OCI-M2 (cell line): ENCODE results near the gene PHTF2.

ENCODE experiments used
- DNase-seq: peaks from one replicate; lab custom pipeline; 2025; ENCODE audit not compliant: unreplicated experiment; lab: John Stamatoyannopoulos, UW

The PHTF2 gene

GRCh38 chr7:77918676-77919075, 120.1 kb downstream of the PHTF2 start:
- no peak for DNase-seq

DNA sequence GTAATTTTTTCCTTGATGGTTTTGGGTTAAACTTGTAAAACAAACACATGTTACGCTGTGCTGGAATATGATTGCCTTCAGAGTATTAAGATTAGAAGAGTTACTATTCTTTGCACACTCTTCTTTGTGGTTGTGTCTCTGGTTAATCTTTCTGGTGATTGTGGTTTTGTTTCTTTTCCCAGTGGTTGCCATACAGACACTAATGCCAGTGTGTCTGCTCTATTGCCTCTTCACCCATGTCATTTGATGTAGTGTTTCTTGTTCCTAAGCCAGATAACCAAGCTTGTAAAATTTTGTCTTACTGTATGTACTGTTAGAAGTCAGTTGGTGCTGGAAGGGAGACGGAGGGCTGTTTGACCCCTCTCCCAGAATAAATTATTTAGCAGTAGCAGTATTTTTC, 124.8 kb downstream of the PHTF2 start:
- no peak for DNase-seq

- DNase-seq: no peak
These were observed 131.9 kb downstream of the PHTF2 start for GRCh38 chr7:77930496-77930895.

GRCh38 chr7:77931841-77932240, 133.3 kb downstream of the PHTF2 start:
- no peak for DNase-seq

GRCh38 chr7:77933394-77933793, 134.8 kb downstream of the PHTF2 start:
- no peak for DNase-seq

DNA sequence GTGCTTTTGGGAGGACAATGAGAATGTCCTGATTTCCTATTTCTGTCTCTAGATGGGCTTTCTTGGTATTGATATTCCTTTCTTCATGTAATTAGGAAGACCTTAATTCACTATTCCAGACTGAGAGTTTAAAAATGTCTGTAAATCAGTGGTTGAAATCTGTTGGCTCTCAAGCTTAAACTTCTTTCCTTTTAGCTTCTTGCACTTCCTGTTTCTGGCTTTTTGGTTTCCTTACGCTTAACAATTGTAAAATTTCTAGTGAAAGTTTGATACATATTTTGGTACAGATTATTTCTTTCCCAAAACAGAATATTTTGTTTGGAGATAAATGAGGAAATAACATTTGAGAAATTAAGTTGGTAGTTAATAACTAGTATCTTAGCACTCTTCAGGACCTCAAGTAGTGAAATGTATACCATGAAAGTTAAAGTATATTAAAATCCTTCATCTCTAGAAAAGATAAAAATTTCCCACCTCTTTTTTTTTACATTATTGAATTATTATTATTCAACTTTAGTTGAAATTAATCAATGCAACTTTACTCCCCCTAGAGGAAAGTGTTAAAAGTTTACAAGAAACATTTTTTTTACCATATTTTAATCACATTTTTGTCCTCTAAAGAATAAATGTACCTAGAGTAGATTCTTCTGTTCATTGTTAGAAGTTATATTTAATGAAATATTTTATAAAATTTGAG, 137.2 kb downstream of the PHTF2 start:
- no peak for DNase-seq

DNA sequence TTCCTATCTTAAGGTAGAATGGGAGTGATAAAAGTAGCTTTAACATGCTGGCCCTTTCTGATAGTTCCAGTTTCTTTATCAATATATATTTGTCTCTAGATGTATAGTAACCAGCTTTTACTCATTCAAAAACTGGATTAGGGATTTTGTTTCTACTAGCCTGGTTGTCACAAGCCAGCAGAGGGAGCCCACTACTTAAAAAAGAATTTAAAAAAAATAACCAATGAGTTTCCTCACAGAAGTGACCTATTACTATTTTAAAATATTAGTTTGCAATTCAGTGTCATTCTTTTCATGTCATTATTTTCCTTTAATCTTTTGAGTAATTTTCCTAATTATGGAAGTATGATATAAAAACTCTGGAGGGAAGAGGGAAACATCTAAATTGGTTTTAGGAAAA, 142.1 kb downstream of the PHTF2 start:
- no peak for DNase-seq

DNA sequence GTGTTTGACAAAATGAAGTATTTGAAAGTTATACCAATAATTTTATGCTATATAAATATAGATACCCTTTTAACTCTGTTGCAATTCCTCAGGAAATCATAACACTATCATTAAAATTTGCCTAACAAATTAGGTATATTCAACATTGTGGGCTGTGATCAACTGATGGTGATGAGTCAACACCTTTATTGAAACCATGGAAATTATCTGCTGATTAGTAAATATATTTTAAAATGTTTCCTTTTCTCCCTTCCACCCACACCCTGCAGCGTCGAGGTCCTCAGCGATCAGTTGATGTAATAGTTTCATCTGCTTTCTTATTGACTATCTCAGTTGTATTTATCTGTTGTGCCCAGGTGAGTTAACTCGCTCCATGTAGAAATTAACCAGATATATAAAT, 143.9 kb downstream of the PHTF2 start:
- no peak for DNase-seq

- no peak for DNase-seq
These were observed 145.9 kb downstream of the PHTF2 start for GRCh38 chr7:77944183-77945182.

DNA sequence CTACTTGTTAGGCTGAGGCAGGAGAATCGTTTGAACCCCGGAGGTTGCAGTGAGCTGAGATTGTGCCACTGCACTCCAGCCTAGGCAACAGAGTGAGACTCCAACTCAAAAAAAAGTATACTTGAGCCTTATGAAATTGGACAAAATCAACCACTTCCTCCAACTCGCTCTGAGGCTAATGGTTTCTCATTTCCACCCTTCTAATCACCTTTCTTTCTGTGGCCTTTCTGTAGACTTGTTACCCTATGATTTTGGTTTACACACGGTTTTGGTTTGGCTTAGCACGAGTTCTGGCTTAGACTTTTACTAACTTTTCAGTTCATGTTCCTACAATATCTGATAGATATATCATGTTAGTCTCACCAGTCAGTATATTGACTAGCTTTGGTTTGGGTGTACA, 152.0 kb downstream of the PHTF2 start:
- DNase-seq: no peak

DNA sequence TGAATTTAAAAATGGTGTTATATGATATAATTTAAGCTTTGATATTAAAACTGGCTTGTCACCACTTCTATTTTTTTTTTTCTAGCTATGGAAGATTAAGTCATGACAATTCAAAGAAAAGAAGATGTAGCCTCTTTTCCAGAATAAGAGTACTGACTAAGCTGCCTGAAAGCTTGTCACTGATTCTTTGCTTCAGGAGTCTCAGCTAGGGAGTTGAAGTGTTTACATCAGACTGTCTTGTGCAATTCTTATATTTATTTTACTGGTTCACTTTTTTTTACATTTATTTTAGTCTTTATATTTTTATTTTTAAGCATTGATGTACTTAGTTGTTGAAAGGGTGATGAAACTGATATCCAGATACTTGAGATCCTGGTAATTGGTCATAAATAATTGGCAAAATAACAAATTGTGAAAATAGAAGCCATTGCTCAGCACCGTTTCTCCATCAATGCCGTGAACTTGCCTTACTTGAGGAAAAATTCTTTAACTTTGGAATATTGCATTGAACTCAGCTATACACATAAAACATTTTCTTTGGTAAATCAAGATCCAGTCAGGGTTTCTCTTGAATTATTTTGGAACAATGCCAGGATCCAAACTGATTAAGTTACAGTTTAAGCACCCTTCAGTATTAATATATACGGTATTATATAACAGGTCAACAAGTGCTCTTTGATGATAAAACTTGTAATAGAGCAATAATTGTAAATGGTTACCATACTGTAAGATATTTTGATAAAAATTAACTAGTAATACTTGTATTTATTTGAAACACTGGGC, 156.4 kb downstream of the PHTF2 start:
- no peak for DNase-seq

- no peak for DNase-seq
These were observed 159.9 kb downstream of the PHTF2 start for GRCh38 chr7:77958436-77958835.

DNA sequence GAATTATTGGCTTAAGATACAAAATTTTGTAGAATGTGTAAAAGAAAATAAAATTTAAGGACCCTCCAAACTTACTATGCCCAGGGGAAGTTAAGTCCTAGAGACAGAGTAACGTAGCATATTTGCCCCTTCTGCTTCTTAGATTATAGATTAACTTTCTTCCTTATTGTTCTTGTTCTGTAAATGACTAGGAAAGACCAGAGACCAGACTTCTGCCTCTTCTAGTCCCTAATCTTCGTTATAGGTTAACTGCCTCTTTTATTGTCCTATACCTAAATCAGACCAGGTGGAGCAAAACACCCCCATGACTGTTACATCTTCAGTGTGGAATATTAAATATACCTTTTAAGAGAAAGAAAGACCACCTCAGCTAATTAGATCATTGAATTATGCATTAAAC, 160.5 kb downstream of the PHTF2 start:
- DNase-seq: no peak

GRCh38 chr7:77960336-77960735, 161.8 kb downstream of the PHTF2 start:
- DNase-seq: no peak

DNA sequence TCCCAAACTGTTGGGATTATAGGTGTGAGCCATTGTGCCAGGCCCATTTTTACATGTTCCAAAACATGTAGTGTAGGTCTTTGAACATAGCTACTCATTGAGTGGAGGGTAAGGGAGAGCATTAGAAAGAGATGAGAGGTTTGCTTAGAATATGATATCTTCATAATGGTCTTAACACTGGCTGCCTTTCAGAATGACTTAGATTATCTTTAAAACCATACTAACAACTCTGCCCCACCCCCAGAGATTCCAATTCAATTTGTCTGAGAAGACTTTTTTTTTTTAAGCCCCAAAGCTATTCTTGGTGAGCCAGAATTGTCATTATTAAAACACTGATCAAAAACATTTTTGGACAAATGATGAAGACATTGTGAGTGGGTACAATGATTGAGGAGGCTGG, 168.9 kb downstream of the PHTF2 start:
- no peak for DNase-seq

- no peak for DNase-seq
These were observed 173.2 kb downstream of the PHTF2 start for GRCh38 chr7:77971726-77972125.

DNA sequence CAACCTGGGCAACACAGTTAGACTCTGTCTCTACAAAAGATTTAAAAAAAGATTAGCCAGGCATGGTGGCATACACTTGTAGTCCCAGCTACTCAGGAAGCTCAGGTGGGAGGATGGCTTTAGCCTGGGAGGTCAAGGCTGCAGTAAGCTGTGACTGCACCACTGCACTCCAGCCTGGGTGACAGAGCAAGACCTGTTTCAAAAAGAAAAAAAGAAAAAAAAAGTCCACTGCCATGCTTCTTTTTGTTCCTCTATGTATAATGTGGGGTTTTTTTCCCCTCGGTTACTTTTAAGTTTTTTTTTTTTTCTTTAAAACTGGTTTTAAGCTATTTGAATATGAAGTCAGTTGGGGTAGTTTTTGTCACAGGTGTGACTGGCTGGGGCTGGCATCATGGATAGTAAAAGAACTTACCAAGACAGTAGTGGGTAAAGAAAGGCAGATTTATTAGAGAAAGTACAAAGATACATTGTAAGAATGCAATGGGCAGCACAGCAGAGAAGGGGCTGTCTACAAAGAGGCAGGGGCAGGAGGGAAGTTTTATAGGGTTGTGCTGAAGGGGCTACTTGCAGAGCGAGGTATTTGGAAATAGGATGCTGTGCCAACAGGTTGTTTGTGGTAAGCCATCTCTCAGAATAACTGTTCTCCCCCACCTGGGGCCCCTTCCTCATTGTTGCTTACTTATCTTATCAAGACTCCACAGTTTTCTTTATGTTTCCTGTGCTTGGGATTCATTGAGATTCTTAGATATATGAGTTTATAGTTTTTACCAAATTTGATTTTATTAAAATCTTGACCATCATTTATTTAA, 177.3 kb downstream of the PHTF2 start:
- DNase-seq: no peak

DNA sequence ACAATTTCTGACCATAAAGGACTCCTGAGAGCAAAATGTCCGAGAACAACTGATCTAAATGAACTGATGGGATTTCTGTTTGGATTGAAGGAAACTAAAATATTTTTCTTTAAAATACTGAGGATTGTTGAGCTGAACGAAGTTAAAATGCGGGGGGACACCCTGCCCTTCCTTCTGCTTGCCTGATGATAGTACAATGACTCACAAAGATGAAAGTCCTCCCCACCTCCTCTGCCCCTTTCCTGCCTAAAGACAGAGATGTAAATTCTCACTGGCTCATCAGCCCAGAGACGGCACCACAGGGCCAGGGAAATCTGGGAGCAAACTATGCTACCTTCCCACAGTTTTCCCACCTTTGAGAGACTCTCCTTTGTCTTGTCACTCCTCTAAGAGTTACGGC, 180.6 kb downstream of the PHTF2 start:
- no peak for DNase-seq

DNA sequence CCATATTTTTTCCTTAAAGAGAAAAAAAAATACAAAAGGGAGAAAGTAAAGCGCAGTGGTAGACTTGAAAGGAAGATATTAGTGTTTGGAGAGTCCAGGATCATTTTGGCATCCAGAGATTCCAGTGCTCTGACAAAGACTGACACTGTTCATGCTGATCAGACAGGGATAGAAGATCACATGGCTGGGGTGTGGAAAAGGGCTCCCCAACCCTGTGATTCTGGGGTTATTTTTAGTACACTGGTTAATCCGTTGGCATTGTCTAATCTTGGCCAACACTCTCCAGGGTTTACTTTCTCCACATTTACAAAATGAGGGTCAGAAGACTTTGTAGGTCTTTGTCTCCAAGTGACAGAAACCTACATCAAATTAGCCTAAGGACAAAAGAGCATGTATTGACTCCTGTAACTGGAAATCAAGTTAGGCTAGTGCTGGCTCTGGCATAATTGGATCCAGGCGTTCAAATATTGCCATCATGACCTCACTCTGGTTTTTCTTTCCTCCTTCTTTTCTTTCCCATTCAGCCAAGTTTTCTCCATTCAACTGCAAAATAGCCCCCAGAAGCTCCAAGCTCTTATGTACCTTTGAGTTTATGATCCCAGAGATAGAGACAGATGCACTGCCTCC, 181.6 kb downstream of the PHTF2 start:
- no peak for DNase-seq

- no peak for DNase-seq
These were observed 184.5 kb downstream of the PHTF2 start for GRCh38 chr7:77982926-77983550.
